ENCODE results near the gene ACTRT3. TPM values are rescaled to one million over a fixed set of nuclear protein-coding genes. Genes with fewer than 3 reads are reported as not detected.
A peak's percentile ranks its signal among the peaks of the same experiment; 100 is the strongest.

The ACTRT3 gene
- total and polyA plus RNA-seq, 2 of the 13 experiments (the other 11 are each of a cell fraction or from before 2014, with no cell fraction given) = 0.42 to 0.97 TPM

DNA sequence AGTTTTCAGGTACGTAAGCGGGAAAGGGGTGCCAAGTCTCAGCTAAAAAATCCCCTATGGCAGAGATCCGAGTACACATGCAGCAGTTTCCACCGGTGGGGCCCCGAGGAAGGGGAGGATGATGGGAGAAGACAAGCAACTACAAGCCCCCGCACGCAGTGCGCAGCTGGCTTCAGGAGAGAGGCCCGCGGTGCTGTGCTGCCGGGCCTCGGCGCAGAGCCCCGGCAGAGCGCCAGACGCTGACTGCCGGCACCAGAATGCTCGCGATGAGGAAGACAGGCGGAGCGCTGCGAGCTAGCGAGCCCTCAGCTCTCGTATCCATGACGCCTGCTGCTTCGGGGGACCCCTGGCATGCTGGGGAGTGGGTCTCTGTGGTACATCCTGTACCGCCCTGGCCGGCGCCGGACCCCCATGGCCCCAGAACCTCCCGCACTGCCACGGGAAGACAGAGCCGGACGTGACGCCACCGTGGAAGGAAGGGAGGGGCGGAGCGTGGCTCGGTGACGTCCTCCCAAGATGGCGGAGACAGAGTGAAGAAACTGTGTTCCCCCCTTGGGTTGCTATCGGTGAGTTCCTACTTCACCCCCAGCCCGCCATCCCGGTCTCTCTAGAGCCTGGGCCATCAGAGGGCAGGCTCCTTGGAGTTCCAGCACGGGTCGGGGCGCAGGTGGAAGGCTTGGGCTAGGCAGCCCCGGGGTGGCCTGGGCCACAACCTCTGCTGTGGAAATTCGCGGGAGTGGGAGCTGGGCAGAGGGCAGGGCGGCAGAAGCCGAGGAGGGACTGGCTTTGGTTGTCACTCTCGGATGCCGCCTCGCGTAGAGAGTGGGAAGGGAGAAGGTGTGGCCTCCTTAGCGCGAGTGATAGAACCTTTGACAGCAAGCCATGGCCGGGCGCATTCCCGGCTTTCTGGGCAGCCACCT is 3.8 kb upstream of the ACTRT3 start, which contains the start of gene MYNN (continued):
- TF ChIP-seq ZNF18 (CRISPR knock-in tag; IDR thresholded peaks at IDR 0.05; ENCODE audit: insufficient replicate concordance) (peak; percentile 24), FOXK1 (CRISPR knock-in tag; IDR thresholded peaks at IDR 0.05; ENCODE audit: borderline replicate concordance, low read depth) (peak; percentile 55; the same call in 1 of the 2 replicates), ZNF878 (CRISPR knock-in tag; IDR thresholded peaks at IDR 0.05) (no peak), AGO2 (optimal IDR thresholded peaks at IDR 0.05; ENCODE audit: low read depth, low read length) (peak; percentile 96), MAFK (conservative IDR thresholded peaks at IDR 0.05 in 1 of 2, IDR thresholded peaks at IDR 0.05 in 1 of 2; ENCODE audit: low read length in 2 of 2) (no peak), TBL1XR1 (IDR thresholded peaks at IDR 0.05; ENCODE audit: borderline replicate concordance, low read length, partially characterized antibody) (peak; percentile 25), GFI1 (CRISPR knock-in tag; IDR thresholded peaks at IDR 0.05; ENCODE audit: borderline replicate concordance) (peak; percentile 56; the same call in 1 of the 2 replicates), ZFX (CRISPR knock-in tag; IDR thresholded peaks at IDR 0.05; ENCODE audit: low read depth) (peak; percentile 83), ZSCAN21 (CRISPR knock-in tag; IDR thresholded peaks at IDR 0.05; ENCODE audit: borderline replicate concordance) (peak; percentile 82), ZNF746 (CRISPR knock-in tag; IDR thresholded peaks at IDR 0.05) (peak; percentile 87), KLF13 (CRISPR knock-in tag; IDR thresholded peaks at IDR 0.05) (no peak), AGO1 (IDR thresholded peaks at IDR 0.05; ENCODE audit: low read depth, low read length, poor library complexity, severe bottlenecking) (no peak), NONO (IDR thresholded peaks at IDR 0.05) (no peak), NONO (CRISPR knock-in tag; conservative IDR thresholded peaks at IDR 0.05) (peak; percentile 82), ZNF841 (CRISPR knock-in tag; IDR thresholded peaks at IDR 0.05; ENCODE audit: borderline replicate concordance) (no peak), JUND (CRISPR knock-in tag; IDR thresholded peaks at IDR 0.05) (peak; percentile 72; the same call in 1 of the 2 replicates), HCFC1 (IDR thresholded peaks at IDR 0.05; ENCODE audit: low read depth, low read length) (no peak)
- TF ChIP-seq, protein P1, sequence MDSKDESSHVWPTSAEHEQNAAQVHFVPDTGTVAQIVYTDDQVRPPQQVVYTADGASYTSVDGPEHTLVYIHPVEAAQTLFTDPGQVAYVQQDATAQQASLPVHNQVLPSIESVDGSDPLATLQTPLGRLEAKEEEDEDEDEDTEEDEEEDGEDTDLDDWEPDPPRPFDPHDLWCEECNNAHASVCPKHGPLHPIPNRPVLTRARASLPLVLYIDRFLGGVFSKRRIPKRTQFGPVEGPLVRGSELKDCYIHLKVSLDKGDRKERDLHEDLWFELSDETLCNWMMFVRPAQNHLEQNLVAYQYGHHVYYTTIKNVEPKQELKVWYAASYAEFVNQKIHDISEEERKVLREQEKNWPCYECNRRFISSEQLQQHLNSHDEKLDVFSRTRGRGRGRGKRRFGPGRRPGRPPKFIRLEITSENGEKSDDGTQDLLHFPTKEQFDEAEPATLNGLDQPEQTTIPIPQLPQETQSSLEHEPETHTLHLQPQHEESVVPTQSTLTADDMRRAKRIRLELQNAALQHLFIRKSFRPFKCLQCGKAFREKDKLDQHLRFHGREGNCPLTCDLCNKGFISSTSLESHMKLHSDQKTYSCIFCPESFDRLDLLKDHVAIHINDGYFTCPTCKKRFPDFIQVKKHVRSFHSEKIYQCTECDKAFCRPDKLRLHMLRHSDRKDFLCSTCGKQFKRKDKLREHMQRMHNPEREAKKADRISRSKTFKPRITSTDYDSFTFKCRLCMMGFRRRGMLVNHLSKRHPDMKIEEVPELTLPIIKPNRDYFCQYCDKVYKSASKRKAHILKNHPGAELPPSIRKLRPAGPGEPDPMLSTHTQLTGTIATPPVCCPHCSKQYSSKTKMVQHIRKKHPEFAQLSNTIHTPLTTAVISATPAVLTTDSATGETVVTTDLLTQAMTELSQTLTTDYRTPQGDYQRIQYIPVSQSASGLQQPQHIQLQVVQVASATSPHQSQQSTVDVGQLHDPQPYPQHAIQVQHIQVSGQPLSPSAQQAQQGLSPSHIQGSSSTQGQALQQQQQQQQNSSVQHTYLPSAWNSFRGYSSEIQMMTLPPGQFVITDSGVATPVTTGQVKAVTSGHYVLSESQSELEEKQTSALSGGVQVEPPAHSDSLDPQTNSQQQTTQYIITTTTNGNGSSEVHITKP (CRISPR knock-in tag; IDR thresholded peaks at IDR 0.05; ENCODE audit: low read depth) = no peak
- TF ChIP-seq, protein P2, sequence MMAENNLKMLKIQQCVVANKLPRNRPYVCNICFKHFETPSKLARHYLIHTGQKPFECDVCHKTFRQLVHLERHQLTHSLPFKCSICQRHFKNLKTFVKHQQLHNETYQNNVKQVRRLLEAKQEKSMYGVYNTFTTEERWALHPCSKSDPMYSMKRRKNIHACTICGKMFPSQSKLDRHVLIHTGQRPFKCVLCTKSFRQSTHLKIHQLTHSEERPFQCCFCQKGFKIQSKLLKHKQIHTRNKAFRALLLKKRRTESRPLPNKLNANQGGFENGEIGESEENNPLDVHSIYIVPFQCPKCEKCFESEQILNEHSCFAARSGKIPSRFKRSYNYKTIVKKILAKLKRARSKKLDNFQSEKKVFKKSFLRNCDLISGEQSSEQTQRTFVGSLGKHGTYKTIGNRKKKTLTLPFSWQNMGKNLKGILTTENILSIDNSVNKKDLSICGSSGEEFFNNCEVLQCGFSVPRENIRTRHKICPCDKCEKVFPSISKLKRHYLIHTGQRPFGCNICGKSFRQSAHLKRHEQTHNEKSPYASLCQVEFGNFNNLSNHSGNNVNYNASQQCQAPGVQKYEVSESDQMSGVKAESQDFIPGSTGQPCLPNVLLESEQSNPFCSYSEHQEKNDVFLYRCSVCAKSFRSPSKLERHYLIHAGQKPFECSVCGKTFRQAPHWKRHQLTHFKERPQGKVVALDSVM (CRISPR knock-in tag; IDR thresholded peaks at IDR 0.05) = 0 out of 2 replicates have a peak, but pooled peaks have one; percentile 13
- TF ChIP-seq, protein P3, sequence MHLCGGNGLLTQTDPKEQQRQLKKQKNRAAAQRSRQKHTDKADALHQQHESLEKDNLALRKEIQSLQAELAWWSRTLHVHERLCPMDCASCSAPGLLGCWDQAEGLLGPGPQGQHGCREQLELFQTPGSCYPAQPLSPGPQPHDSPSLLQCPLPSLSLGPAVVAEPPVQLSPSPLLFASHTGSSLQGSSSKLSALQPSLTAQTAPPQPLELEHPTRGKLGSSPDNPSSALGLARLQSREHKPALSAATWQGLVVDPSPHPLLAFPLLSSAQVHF (CRISPR knock-in tag; IDR thresholded peaks at IDR 0.05) = no peak
